Endothelial cell of umbilical vein (primary cell): ENCODE measurements around the gene GRPEL1.

Experiments
- JUN ChIP-seq: IDR thresholded peaks from 2 replicates; pipeline ENCODE4 v1.6.1; 2011; ENCODE audit warnings: borderline replicate concordance, low read depth; ENCODE audit not compliant: insufficient read length, insufficient read depth
- POLR2A ChIP-seq: IDR thresholded peaks from 2 replicates; pipeline ENCODE4 v1.6.1; 2012; ENCODE audit warnings: low read depth, mild to moderate bottlenecking, control low read depth, low read length
- POLR2AphosphoS5 ChIP-seq: IDR thresholded peaks from 2 replicates; pipeline ENCODE4 v1.6.1; 2012; ENCODE audit warnings: low read depth, mild to moderate bottlenecking, control low read depth, low read length, moderate library complexity; ENCODE audit not compliant: insufficient read depth
- TF ChIP-seq, protein P1 (sequence below), 2 donors: IDR thresholded peaks; 1 replicate in 1 of 2; 2 replicates in 1 of 2; pipeline ENCODE4 v1.5.1; 2011; ENCODE audit warnings: low read length in 2 of 2, mild to moderate bottlenecking in 2 of 2, moderate library complexity in 2 of 2, control low read depth in 1 of 2, inconsistent platforms in 1 of 2, low read depth in 1 of 2; ENCODE audit not compliant: insufficient read depth in 1 of 2; ENCODE audit errors: extremely low read depth in 1 of 2

GRCh38 chr4:7089213-7089986 lies 21.5 kb upstream of the GRPEL1 start:
- TF ChIP-seq POLR2AphosphoS5: no peak
- no peak for TF ChIP-seq POLR2A
- TF ChIP-seq, protein P1, sequence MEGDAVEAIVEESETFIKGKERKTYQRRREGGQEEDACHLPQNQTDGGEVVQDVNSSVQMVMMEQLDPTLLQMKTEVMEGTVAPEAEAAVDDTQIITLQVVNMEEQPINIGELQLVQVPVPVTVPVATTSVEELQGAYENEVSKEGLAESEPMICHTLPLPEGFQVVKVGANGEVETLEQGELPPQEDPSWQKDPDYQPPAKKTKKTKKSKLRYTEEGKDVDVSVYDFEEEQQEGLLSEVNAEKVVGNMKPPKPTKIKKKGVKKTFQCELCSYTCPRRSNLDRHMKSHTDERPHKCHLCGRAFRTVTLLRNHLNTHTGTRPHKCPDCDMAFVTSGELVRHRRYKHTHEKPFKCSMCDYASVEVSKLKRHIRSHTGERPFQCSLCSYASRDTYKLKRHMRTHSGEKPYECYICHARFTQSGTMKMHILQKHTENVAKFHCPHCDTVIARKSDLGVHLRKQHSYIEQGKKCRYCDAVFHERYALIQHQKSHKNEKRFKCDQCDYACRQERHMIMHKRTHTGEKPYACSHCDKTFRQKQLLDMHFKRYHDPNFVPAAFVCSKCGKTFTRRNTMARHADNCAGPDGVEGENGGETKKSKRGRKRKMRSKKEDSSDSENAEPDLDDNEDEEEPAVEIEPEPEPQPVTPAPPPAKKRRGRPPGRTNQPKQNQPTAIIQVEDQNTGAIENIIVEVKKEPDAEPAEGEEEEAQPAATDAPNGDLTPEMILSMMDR (IDR thresholded peaks at IDR 0.05; ENCODE audit: extremely low read depth in 1 of 2, insufficient read depth in 1 of 2, low read depth in 1 of 2, low read length in 2 of 2): no peak
- TF ChIP-seq JUN: no peak
